H9 (cell line): ENCODE data around the gene RASSF7. TPM values are rescaled to one million over a fixed set of nuclear protein-coding genes. Genes with fewer than 3 reads are reported as not detected.

Experiments used
- DNase-seq: peaks from one replicate; pipeline ENCODE4 v3.0.0-alpha.2; 2017
- H2AFZ ChIP-seq: one replicate; pipeline ENCODE4 v1.6.1; 2013; ENCODE audit warnings: mild to moderate bottlenecking, low read length, control low read depth, moderate library complexity
- H2AK5ac ChIP-seq: 2 replicates; pipeline ENCODE4 v1.6.1; 2013; ENCODE audit warnings: low read length, control low read depth, mixed read lengths; ENCODE audit not compliant: insufficient read length
- H2BK120ac ChIP-seq: one replicate; pipeline ENCODE4 v1.6.1; 2013; ENCODE audit warnings: low read depth, mild to moderate bottlenecking, low read length, control low read depth, inconsistent platforms; ENCODE audit not compliant: poor library complexity, severe bottlenecking
- H2BK12ac ChIP-seq: 2 replicates; pipeline ENCODE4 v1.6.1; 2013; ENCODE audit warnings: low read length, control low read depth, mixed read lengths, low read depth; ENCODE audit not compliant: insufficient read length
- H2BK15ac ChIP-seq: 2 replicates; pipeline ENCODE4 v1.6.1; 2013; ENCODE audit warnings: low read depth, low read length, control low read depth
- H2BK20ac ChIP-seq: one replicate; pipeline ENCODE4 v1.6.1; 2013; ENCODE audit warnings: low read depth, mild to moderate bottlenecking, low read length, control low read depth, inconsistent platforms; ENCODE audit not compliant: poor library complexity, severe bottlenecking
- H2BK5ac ChIP-seq: 2 replicates; pipeline ENCODE4 v1.6.1; 2013; ENCODE audit warnings: low read length, control low read depth, mixed read lengths; ENCODE audit not compliant: insufficient read length
- H3K14ac ChIP-seq: 2 replicates; pipeline ENCODE4 v1.6.1; 2013; ENCODE audit warnings: low read length, control low read depth; ENCODE audit not compliant: insufficient read depth
- H3K18ac ChIP-seq: 2 replicates; pipeline ENCODE4 v1.6.1; 2013; ENCODE audit warnings: low read depth, mild to moderate bottlenecking, mixed read lengths, low read length, control low read depth; ENCODE audit not compliant: insufficient read length
- H3K23ac ChIP-seq: 2 replicates; pipeline ENCODE4 v1.6.1; 2013; ENCODE audit warnings: low read length, control low read depth, mixed read lengths, low read depth; ENCODE audit not compliant: insufficient read length
- H3K23me2 ChIP-seq: 2 replicates; pipeline ENCODE4 v1.6.1; 2013; ENCODE audit warnings: low read depth, mild to moderate bottlenecking, mixed read lengths, low read length, control low read depth; ENCODE audit not compliant: insufficient read length, poor library complexity, severe bottlenecking
- H3K27ac ChIP-seq: 2 replicates; pipeline ENCODE4 v1.5.1; 2013; ENCODE audit warnings: low read length, control low read depth, mixed read lengths, low read depth; ENCODE audit not compliant: insufficient read length
- H3K27me3 ChIP-seq: 2 replicates; pipeline ENCODE4 v1.6.1; 2013; ENCODE audit warnings: low read length, control low read depth, inconsistent platforms; ENCODE audit not compliant: insufficient read depth
- H3K4ac ChIP-seq: 2 replicates; pipeline ENCODE4 v1.6.1; 2013; ENCODE audit warnings: low read depth, mild to moderate bottlenecking, control low read depth, inconsistent platforms, low read length, moderate library complexity
- H3K4me1 ChIP-seq: 2 replicates; pipeline ENCODE4 v1.6.1; 2013; ENCODE audit warnings: low read length, control low read depth, inconsistent platforms; ENCODE audit not compliant: insufficient read depth
- H3K4me2 ChIP-seq: 2 replicates; pipeline ENCODE4 v1.6.1; 2013; ENCODE audit warnings: low read length, control low read depth, mixed read lengths; ENCODE audit not compliant: insufficient read length, insufficient read depth
- H3K56ac ChIP-seq: 2 replicates; pipeline ENCODE4 v1.6.1; 2013; ENCODE audit warnings: low read depth, mild to moderate bottlenecking, mixed read lengths, low read length, control low read depth; ENCODE audit not compliant: insufficient read length
- H3K79me1 ChIP-seq: 2 replicates; pipeline ENCODE4 v1.6.1; 2013; ENCODE audit warnings: low read depth, mild to moderate bottlenecking, moderate library complexity, low read length, control low read depth, inconsistent platforms; ENCODE audit not compliant: insufficient read depth, poor library complexity, severe bottlenecking
- H3K79me2 ChIP-seq: 2 replicates; pipeline ENCODE4 v1.6.1; 2013; ENCODE audit warnings: low read length, control low read depth, inconsistent platforms; ENCODE audit not compliant: insufficient read depth
- H3K9ac ChIP-seq: 2 replicates; pipeline ENCODE4 v1.6.1; 2013; ENCODE audit warnings: low read length, control low read depth, mixed read lengths; ENCODE audit not compliant: insufficient read length; ENCODE audit errors: extremely low read depth
- H3K9me3 ChIP-seq: one replicate; pipeline ENCODE4 v1.6.1; 2013; ENCODE audit warnings: low read depth, low read length, inconsistent platforms; ENCODE audit not compliant: control insufficient read depth
- H3T11ph ChIP-seq: one replicate; pipeline ENCODE4 v1.6.1; 2013; ENCODE audit warnings: mild to moderate bottlenecking, low read length, control low read depth, inconsistent platforms
- H4K20me1 ChIP-seq: one replicate; pipeline ENCODE4 v1.6.1; 2013; ENCODE audit not compliant: control insufficient read depth, insufficient read length, insufficient read depth
- H4K5ac ChIP-seq: 2 replicates; pipeline ENCODE4 v1.6.1; 2013; ENCODE audit warnings: low read depth, mild to moderate bottlenecking, mixed read lengths, low read length, control low read depth; ENCODE audit not compliant: insufficient read length
- H4K8ac ChIP-seq: replicated peaks from 2 replicates; pipeline ENCODE4 v1.6.1; 2013; ENCODE audit warnings: low read length, control low read depth, mixed read lengths, low read depth; ENCODE audit not compliant: insufficient read length
- H4K91ac ChIP-seq: 2 replicates; pipeline ENCODE4 v1.6.1; 2013; ENCODE audit warnings: low read depth, mild to moderate bottlenecking, moderate library complexity, mixed read lengths, low read length, control low read depth; ENCODE audit not compliant: insufficient read length
- H3K27ac Mint-ChIP-seq, 3 experiments: 2 replicates in 2 of 3; 3 replicates in 1 of 3; pipeline ENCODE4 v1.8.0; 2020 to 2021; ENCODE audit warnings: mixed read lengths in 3 of 3, mild to moderate bottlenecking in 1 of 3, moderate library complexity in 1 of 3
- H3K27me3 Mint-ChIP-seq: 2 replicates; pipeline ENCODE4 v1.8.0; 2021; ENCODE audit warnings: low read depth, mild to moderate bottlenecking, moderate library complexity, mixed read lengths
- H3K36me3 Mint-ChIP-seq, 3 experiments: 2 replicates in 2 of 3; 3 replicates in 1 of 3; pipeline ENCODE4 v1.8.0; 2020 to 2021; ENCODE audit warnings: low read depth in 3 of 3, mixed read lengths in 3 of 3; ENCODE audit not compliant: insufficient read depth in 1 of 3
- H3K4me1 Mint-ChIP-seq, 2 experiments: 2 replicates each; pipeline ENCODE4 v1.8.0; 2020; ENCODE audit warnings: mixed read lengths in 2 of 2
- H3K4me3 Mint-ChIP-seq, 2 experiments: 2 replicates in 1 of 2; 3 replicates in 1 of 2; pipeline ENCODE4 v1.8.0; 2020 to 2021; ENCODE audit warnings: mild to moderate bottlenecking in 2 of 2, mixed read lengths in 2 of 2, moderate library complexity in 1 of 2
- H3K9me3 Mint-ChIP-seq, 2 experiments: 2 replicates in 1 of 2; 3 replicates in 1 of 2; pipeline ENCODE4 v1.8.0; 2020; ENCODE audit warnings: mild to moderate bottlenecking in 2 of 2, mixed read lengths in 2 of 2, moderate library complexity in 1 of 2
- CTCF ChIP-seq: fragments of 200-600 bp; sonication (generic); conservative IDR thresholded peaks from 3 replicates; pipeline ENCODE4 v1.8.0; 2021; ENCODE audit warnings: antibody characterized with exemption, mild to moderate bottlenecking
- WGBS: extraction: QIAGEN DNeasy Blood & Tissue Kit; methylation state at CpG from one replicate; pipeline ENCODE4 v1.1.7; 2013; ENCODE audit warnings: missing lambda C conversion rate, low lambda C conversion rate, mixed read lengths; ENCODE audit not compliant: insufficient read length; ENCODE audit errors: extremely low coverage; 5-methylcytosine and 5-hydroxymethylcytosine counted together
- total RNA-seq: library from RNA; stranded (reverse); gene quantifications from 2 replicates; pipeline ENCODE4 v1.2.1, GENCODE V29; 2021

Gene RASSF7
- total RNA-seq, 1 experiment from 2014 or later, result 26.3 TPM

- no peak overlapping the region for H2AK5ac ChIP-seq
- no peak overlapping the region for H2BK5ac ChIP-seq
- no peak overlapping the region for H2BK15ac ChIP-seq
- no peak overlapping the region for H4K8ac ChIP-seq
- peak overlapping the region; percentile 83; the same call in 1 of the 2 replicates for H3K14ac ChIP-seq
- H2BK12ac ChIP-seq, result no peak overlapping the region
- no peak overlapping the region for H2BK20ac ChIP-seq
- no peak overlapping the region for H3K56ac ChIP-seq
- no peak for DNase-seq
- H3K4me2 ChIP-seq, result peak overlapping the region; percentile 70
- Mint-ChIP-seq H3K4me3 (peak overlapping the region; percentile 79 to 92), H3K36me3 (peaks cover 0 to 9% (median 3%) of the 10 kb centered on the region in 3 experiments; a peak in 4 of 7 replicates), H3K27me3 (peaks cover 14% of the 10 kb centered on the region), H3K9me3 (no peaks in the 10 kb centered on the region), H3K4me1 (peaks cover 32 to 37% of the 10 kb centered on the region in 2 experiments), H3K27ac (peak overlapping the region in 1 of 3 experiments; percentile 57; a peak in 1 of 7 replicates)
- no peak overlapping the region for H3K9ac ChIP-seq
- TF ChIP-seq CTCF, result no peak
- H2BK120ac ChIP-seq, result no peak overlapping the region
- WGBS, result no CpG with 5 or more reads among the region's 81 CpGs
- H3K27ac ChIP-seq, result no peak overlapping the region
- no peak overlapping the region for H4K5ac ChIP-seq
- H3K27me3 ChIP-seq, result no peaks in the 10 kb centered on the region; the same call in 1 of the 2 replicates
- H3K18ac ChIP-seq, result no peak overlapping the region
- H2AFZ ChIP-seq, result no peak overlapping the region
- H3K9me3 ChIP-seq, result no peaks in the 10 kb centered on the region
- no peak overlapping the region for H3T11ph ChIP-seq
- no peak overlapping the region for H3K4ac ChIP-seq
- H3K79me2 ChIP-seq, result peaks cover 37% of the 10 kb centered on the region; the same call in 1 of the 2 replicates
- H3K23ac ChIP-seq, result no peak overlapping the region
- H4K20me1 ChIP-seq, result no peaks in the 10 kb centered on the region
- H3K23me2 ChIP-seq, result peaks cover 16% of the 10 kb centered on the region
- no peak overlapping the region for H4K91ac ChIP-seq
- H3K79me1 ChIP-seq, result peaks cover 10% of the 10 kb centered on the region
- H3K4me1 ChIP-seq, result no peaks in the 10 kb centered on the region
Measured at GRCh38 chr11:575313-575995, 14.7 kb downstream of the RASSF7 start.
